Liver (tissue), 9 donors: Measurements from ENCODE around the gene PDZRN4. TPM values are rescaled to one million over a fixed set of nuclear protein-coding genes. Genes with fewer than 3 reads are reported as not detected.

ENCODE experiments used
- DNase-seq: peaks from one replicate; pipeline ENCODE4 v3.0.0-alpha.2; 2017; ENCODE audit warnings: low spot score
- H3K27ac ChIP-seq, 2 donors: one replicate each; pipeline ENCODE4 v1.7.0; 2013; ENCODE audit warnings: inconsistent platforms in 2 of 2, low read length in 2 of 2, control low read depth in 1 of 2, low read depth in 1 of 2, mild to moderate bottlenecking in 1 of 2
- H3K27me3 ChIP-seq, 4 donors: one replicate each; pipeline versions ENCODE4 v1.6.1 to v1.7.0; 2013; ENCODE audit warnings: low read length in 3 of 4, inconsistent platforms in 1 of 4, mild to moderate bottlenecking in 1 of 4, moderate library complexity in 1 of 4; ENCODE audit not compliant: control insufficient read depth in 4 of 4, insufficient read depth in 4 of 4
- H3K36me3 ChIP-seq, 4 donors: one replicate each; pipeline versions ENCODE4 v1.6.1 to v1.7.0; 2013; ENCODE audit warnings: low read length in 3 of 4, mild to moderate bottlenecking in 3 of 4, low read depth in 1 of 4, moderate library complexity in 1 of 4; ENCODE audit not compliant: control insufficient read depth in 4 of 4, insufficient read depth in 3 of 4
- H3K4me1 ChIP-seq, 4 donors: one replicate each; pipeline versions ENCODE4 v1.6.1 to v1.7.0; 2013; ENCODE audit warnings: low read length in 3 of 4, mild to moderate bottlenecking in 3 of 4, moderate library complexity in 1 of 4; ENCODE audit not compliant: control insufficient read depth in 4 of 4, insufficient read depth in 4 of 4
- H3K4me3 ChIP-seq, 3 donors: one replicate each; pipeline versions ENCODE4 v1.6.1 to v1.7.0; 2013; ENCODE audit warnings: low read length in 3 of 3, control low read depth in 1 of 3, low read depth in 1 of 3, mild to moderate bottlenecking in 1 of 3
- H3K9ac ChIP-seq, 2 donors: one replicate each; pipeline ENCODE4 v1.7.0; 2013; ENCODE audit warnings: low read length in 2 of 2, mild to moderate bottlenecking in 2 of 2, moderate library complexity in 2 of 2, control low read depth in 1 of 2, low read depth in 1 of 2
- H3K9me3 ChIP-seq, 4 donors: one replicate each; pipeline versions ENCODE4 v1.6.1 to v1.7.0; 2013; ENCODE audit warnings: low read length in 3 of 4; ENCODE audit not compliant: control insufficient read depth in 4 of 4
- EGR1 ChIP-seq, 2 donors: IDR thresholded peaks; 2 replicates each; pipeline ENCODE4 v1.6.1; 2016 to 2018; ENCODE audit warnings: antibody characterized with exemption in 2 of 2, low read depth in 2 of 2
- FOXA1 ChIP-seq: IDR thresholded peaks from 2 replicates; pipeline ENCODE4 v1.6.1; 2016; ENCODE audit warnings: antibody characterized with exemption
- FOXA2 ChIP-seq: IDR thresholded peaks from 2 replicates; pipeline ENCODE4 v1.6.1; 2016; ENCODE audit warnings: antibody characterized with exemption
- GABPA ChIP-seq, 2 donors: IDR thresholded peaks in 1 of 2; conservative IDR thresholded peaks in 1 of 2; 2 replicates each; pipeline ENCODE4 v1.6.1; 2016; ENCODE audit warnings: antibody characterized with exemption in 2 of 2, mild to moderate bottlenecking in 1 of 2, moderate library complexity in 1 of 2
- HNF4G ChIP-seq: IDR thresholded peaks from 2 replicates; pipeline ENCODE4 v1.6.1; 2016; ENCODE audit warnings: antibody characterized with exemption
- JUND ChIP-seq, 2 donors: IDR thresholded peaks; 2 replicates each; pipeline ENCODE4 v1.6.1; 2016; ENCODE audit warnings: antibody characterized with exemption in 2 of 2
- NR2F2 ChIP-seq: IDR thresholded peaks from 2 replicates; pipeline ENCODE4 v1.6.1; 2016; ENCODE audit warnings: antibody characterized with exemption
- RAD21 ChIP-seq, 2 donors: IDR thresholded peaks; 2 replicates each; pipeline ENCODE4 v1.6.1; 2016; ENCODE audit warnings: antibody characterized with exemption in 2 of 2, mild to moderate bottlenecking in 2 of 2
- RXRA ChIP-seq, 2 donors: IDR thresholded peaks; 2 replicates each; pipeline ENCODE4 v1.6.1; 2017 to 2018; ENCODE audit warnings: antibody characterized with exemption in 2 of 2, mild to moderate bottlenecking in 1 of 2
- SP1 ChIP-seq: IDR thresholded peaks from 2 replicates; pipeline ENCODE4 v1.6.1; 2018; ENCODE audit warnings: antibody characterized with exemption, mild to moderate bottlenecking
- TAF1 ChIP-seq: conservative IDR thresholded peaks from 2 replicates; pipeline ENCODE4 v1.6.1; 2016; ENCODE audit warnings: antibody characterized with exemption, mild to moderate bottlenecking
- YY1 ChIP-seq: IDR thresholded peaks from 2 replicates; pipeline ENCODE4 v1.6.1; 2016; ENCODE audit warnings: antibody characterized with exemption, mild to moderate bottlenecking
- WGBS: extraction: QIAGEN DNeasy Blood & Tissue Kit; methylation state at CpG from one replicate; pipeline ENCODE4 v1.1.7; 2013; 5-methylcytosine and 5-hydroxymethylcytosine counted together
- polyA plus RNA-seq, 2 donors: library from polyadenylated mRNA; stranded (reverse) in 1 of 2; unstranded in 1 of 2; fragments of 200-250 nt in 1 of 2; fragments of >200 nt in 1 of 2; fragmentation: Nextera tagmentation in 1 of 2; extraction: Ambion mirVana in 1 of 2; gene quantifications; one replicate each; pipeline versions ENCODE4 v1.2.1 to v1.2.3, GENCODE V29; 2013 to 2015
- total RNA-seq, 2 donors: library from RNA; depleted of rRNA; stranded (reverse); fragments of >200 nt; gene quantifications; one replicate each; pipeline ENCODE4 v1.2.3, GENCODE V29; 2014
- TF ChIP-seq, protein P1 (sequence below): IDR thresholded peaks from 2 replicates; pipeline ENCODE4 v1.6.1; 2016; ENCODE audit warnings: antibody characterized with exemption, mild to moderate bottlenecking
- TF ChIP-seq, protein P2 (sequence below): fragments of 150-350 bp; IDR thresholded peaks from 2 replicates; pipeline ENCODE4 v1.5.1; 2017; ENCODE audit warnings: improper control_type of control experiment, low read depth, low read length; ENCODE audit not compliant: missing input control
- TF ChIP-seq, protein P3 (sequence below): IDR thresholded peaks from 2 replicates; pipeline ENCODE4 v1.6.1; 2016; ENCODE audit warnings: antibody characterized with exemption
- TF ChIP-seq, protein P4 (sequence below): IDR thresholded peaks from 2 replicates; pipeline ENCODE4 v1.6.1; 2016; ENCODE audit warnings: antibody characterized with exemption
- donor health status: healthy.
- donor health status: healthy.
- donor health status: healthy.
- donor health status: healthy.
- donor health status: healthy.

Gene PDZRN4
- total and polyA plus RNA-seq, 4 donors = 0.11 to 1.1 (median 0.24) TPM

DNA sequence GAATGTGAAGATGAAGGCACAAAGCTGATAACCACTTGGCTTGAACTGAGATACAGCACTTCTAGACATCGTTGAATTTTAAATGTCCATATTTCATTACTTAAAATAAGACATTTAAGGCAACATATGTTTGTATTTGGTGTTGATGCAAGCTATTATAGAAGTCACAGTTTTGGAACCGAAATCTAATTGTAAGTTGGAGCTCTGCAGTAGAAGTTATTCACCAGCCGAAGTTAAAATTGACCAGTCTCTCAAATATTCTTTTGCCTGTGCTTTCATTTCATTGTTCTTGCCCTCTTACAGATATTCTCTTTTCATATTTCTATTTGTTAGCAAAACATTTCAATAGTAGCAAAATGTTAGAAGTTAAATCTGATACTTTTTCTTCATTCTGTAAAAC, 332.7 kb downstream of the PDZRN4 start:
- H3K9ac ChIP-seq = no peak overlapping the region
- no peak for DNase-seq

DNA sequence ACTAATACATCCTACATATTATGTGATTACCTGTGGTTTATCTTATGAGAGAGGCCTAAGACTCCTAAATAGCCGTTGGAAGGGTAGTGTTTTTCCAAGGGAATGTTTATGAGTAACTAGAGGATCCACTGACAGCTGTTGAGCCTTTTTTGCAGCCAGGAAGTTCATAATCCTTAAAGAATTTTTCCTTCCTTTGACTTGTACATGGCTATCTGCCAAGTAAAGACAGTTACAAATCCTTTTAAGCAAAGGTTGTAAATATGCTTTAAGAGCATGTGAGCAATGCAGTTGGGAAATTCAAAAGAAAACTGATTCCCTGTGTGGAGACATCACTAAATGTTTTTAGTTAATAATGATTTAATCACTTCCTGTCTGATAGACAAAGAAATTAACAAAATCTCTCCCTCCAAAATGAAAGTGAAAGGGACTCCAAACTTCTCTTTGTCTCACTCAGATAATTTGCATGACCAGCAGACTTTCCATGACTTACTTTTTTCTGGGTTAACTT, 333.8 kb downstream of the PDZRN4 start:
- no peaks in the 10 kb centered on the region for H3K9me3 ChIP-seq
- no peak for DNase-seq
- 36% methylated on average over 1 of the region's 1 CpG for WGBS
- H3K4me3 ChIP-seq = peak overlapping the region in 1 of 3 donors; percentile 30
- peak overlapping the region in 1 of 2 donors; percentile 31 for H3K9ac ChIP-seq
- peaks cover 0 to 4% (median 0%) of the 10 kb centered on the region in 4 donors for H3K4me1 ChIP-seq
- TF ChIP-seq SP1 = no peak
- TF ChIP-seq, protein P1, sequence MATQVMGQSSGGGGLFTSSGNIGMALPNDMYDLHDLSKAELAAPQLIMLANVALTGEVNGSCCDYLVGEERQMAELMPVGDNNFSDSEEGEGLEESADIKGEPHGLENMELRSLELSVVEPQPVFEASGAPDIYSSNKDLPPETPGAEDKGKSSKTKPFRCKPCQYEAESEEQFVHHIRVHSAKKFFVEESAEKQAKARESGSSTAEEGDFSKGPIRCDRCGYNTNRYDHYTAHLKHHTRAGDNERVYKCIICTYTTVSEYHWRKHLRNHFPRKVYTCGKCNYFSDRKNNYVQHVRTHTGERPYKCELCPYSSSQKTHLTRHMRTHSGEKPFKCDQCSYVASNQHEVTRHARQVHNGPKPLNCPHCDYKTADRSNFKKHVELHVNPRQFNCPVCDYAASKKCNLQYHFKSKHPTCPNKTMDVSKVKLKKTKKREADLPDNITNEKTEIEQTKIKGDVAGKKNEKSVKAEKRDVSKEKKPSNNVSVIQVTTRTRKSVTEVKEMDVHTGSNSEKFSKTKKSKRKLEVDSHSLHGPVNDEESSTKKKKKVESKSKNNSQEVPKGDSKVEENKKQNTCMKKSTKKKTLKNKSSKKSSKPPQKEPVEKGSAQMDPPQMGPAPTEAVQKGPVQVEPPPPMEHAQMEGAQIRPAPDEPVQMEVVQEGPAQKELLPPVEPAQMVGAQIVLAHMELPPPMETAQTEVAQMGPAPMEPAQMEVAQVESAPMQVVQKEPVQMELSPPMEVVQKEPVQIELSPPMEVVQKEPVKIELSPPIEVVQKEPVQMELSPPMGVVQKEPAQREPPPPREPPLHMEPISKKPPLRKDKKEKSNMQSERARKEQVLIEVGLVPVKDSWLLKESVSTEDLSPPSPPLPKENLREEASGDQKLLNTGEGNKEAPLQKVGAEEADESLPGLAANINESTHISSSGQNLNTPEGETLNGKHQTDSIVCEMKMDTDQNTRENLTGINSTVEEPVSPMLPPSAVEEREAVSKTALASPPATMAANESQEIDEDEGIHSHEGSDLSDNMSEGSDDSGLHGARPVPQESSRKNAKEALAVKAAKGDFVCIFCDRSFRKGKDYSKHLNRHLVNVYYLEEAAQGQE = no peak
- TF ChIP-seq, protein P2, sequence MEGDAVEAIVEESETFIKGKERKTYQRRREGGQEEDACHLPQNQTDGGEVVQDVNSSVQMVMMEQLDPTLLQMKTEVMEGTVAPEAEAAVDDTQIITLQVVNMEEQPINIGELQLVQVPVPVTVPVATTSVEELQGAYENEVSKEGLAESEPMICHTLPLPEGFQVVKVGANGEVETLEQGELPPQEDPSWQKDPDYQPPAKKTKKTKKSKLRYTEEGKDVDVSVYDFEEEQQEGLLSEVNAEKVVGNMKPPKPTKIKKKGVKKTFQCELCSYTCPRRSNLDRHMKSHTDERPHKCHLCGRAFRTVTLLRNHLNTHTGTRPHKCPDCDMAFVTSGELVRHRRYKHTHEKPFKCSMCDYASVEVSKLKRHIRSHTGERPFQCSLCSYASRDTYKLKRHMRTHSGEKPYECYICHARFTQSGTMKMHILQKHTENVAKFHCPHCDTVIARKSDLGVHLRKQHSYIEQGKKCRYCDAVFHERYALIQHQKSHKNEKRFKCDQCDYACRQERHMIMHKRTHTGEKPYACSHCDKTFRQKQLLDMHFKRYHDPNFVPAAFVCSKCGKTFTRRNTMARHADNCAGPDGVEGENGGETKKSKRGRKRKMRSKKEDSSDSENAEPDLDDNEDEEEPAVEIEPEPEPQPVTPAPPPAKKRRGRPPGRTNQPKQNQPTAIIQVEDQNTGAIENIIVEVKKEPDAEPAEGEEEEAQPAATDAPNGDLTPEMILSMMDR = no peak
- TF ChIP-seq HNF4G = no peak
- no peak for TF ChIP-seq FOXA1
- no peak for TF ChIP-seq EGR1 (IDR thresholded peaks at IDR 0.05; ENCODE audit: low read depth in 2 of 2)
- no peak for TF ChIP-seq TAF1
- TF ChIP-seq RXRA (IDR thresholded peaks at IDR 0.05) = no peak
- no peak for TF ChIP-seq FOXA2
- TF ChIP-seq, protein P3, sequence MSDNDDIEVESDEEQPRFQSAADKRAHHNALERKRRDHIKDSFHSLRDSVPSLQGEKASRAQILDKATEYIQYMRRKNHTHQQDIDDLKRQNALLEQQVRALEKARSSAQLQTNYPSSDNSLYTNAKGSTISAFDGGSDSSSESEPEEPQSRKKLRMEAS = no peak
- TF ChIP-seq NR2F2 = no peak
- TF ChIP-seq, protein P4, sequence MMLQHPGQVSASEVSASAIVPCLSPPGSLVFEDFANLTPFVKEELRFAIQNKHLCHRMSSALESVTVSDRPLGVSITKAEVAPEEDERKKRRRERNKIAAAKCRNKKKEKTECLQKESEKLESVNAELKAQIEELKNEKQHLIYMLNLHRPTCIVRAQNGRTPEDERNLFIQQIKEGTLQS = no peak
- no peak for TF ChIP-seq YY1
- TF ChIP-seq RAD21 (IDR thresholded peaks at IDR 0.05) = no peak
- no peak for TF ChIP-seq GABPA (IDR thresholded peaks at IDR 0.05 in 1 of 2, conservative IDR thresholded peaks at IDR 0.05 in 1 of 2)
- TF ChIP-seq JUND (IDR thresholded peaks at IDR 0.05) = no peak
- peaks cover 0 to 5% (median 0%) of the 10 kb centered on the region in 4 donors for H3K27me3 ChIP-seq
- no peaks in the 10 kb centered on the region for H3K36me3 ChIP-seq
- peak overlapping the region in 1 of 2 donors; percentile 18 for H3K27ac ChIP-seq

More for the DNA sequence above, 332.7 kb downstream of the PDZRN4 start:
- Histone ChIP-seq H3K27ac (no peak overlapping the region), H3K4me3 (no peak overlapping the region), H3K4me1 (peaks cover 0 to 4% (median 0%) of the 10 kb centered on the region in 4 donors), H3K9me3 (no peaks in the 10 kb centered on the region), H3K36me3 (no peaks in the 10 kb centered on the region), H3K27me3 (peaks cover 0 to 5% (median 0%) of the 10 kb centered on the region in 4 donors)
- WGBS = 91% methylated on average over 3 of the region's 3 CpGs
- no peak for TF ChIP-seq JUND (IDR thresholded peaks at IDR 0.05)
- no peak for TF ChIP-seq FOXA2
- TF ChIP-seq TAF1 = no peak
